ENCODE results near the gene SHISAL1.

GRCh38 chr22:44330744-44331660 lies 18.3 kb upstream of the SHISAL1 start:
- no peak for TF ChIP-seq CTCF (optimal IDR thresholded peaks at IDR 0.05 in 1 of 3, IDR thresholded peaks at IDR 0.05 in 1 of 3, conservative IDR thresholded peaks at IDR 0.05 in 1 of 3; ENCODE audit: extremely low read depth in 1 of 3, insufficient read depth in 2 of 3, low read length in 3 of 3)
- peak; percentile 97 for TF ChIP-seq EZH2 (IDR thresholded peaks at IDR 0.05; ENCODE audit: low read length)
